CD4-positive, alpha-beta T cell treated with Interferon gamma for 1 hour (primary cell): Measurements from ENCODE around the gene TMEM187.

Experiments used
- DNase-seq: peaks from one replicate; pipeline ENCODE4 v3.0.0-alpha.2; 2020

The TMEM187 gene

DNA sequence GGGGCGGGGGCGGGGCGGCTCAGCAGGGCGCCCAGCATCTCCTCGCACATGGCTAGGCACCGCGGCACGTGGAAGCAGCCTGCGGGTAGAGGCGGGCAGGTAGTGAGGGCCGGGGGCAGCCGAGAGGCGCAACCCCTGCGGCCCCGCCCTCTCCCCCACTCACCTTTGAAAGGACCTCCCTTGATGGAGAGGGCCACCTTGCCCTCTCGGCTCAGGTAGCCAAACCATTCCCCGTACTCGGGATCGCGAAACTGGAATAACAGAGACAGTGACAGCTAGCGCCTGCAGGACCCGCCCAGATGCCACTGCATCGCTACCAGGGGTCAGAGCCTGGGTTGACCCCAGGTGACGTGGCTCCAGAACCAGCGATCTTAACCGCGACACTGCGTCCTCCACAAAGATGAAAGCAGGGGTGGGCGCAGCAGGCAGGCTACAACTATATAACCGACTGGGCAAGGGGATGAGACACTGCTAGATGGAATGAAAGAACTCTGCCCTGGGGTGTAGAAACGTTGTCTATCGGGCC, 37.2 kb upstream of the TMEM187 start:
- no peak for DNase-seq

DNA sequence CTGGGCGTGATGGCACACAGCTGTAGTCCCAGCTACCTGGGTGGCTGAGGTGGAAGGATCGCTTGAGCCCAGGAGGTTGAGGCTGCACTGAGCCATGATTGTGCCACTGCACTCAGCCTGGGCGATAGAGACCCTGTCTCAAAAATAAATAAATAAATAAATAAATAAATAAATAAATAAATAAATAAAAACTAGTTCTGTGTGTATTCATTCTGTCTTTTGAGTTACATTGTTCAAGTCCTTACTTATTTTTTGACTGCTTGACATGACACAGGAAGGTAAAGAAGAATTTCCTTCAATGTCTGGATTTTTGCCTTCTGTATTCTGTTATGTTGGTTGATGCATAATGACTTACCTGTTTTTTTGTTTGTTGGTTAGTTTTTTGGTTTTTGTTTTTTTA, 35.5 kb upstream of the TMEM187 start:
- DNase-seq = no peak

GRCh38 chrX:153938226-153938786, 34.2 kb upstream of the TMEM187 start:
- DNase-seq = no peak

DNA sequence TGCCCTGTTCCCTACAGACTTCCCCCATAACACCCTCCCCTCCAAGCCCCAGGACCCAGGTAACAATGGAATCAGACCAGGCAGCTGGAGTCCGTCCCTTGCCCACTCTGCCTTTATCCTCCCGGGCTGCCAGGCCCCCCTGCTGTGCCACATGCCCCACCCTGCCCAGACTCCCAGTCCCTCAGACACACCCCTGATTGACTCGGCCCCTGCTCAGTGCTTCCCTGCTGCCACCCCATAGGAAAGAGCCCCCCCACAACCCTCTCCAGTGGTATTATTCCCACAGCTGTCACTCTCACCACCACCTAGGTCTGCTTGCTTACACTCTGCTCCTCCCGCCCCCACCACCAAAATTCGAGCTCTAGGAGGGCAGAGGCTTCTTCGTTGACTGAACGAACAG, 33.0 kb upstream of the TMEM187 start:
- no peak for DNase-seq

- no peak for DNase-seq
These were observed 31.0 kb upstream of the TMEM187 start for GRCh38 chrX:153941336-153942252.

DNA sequence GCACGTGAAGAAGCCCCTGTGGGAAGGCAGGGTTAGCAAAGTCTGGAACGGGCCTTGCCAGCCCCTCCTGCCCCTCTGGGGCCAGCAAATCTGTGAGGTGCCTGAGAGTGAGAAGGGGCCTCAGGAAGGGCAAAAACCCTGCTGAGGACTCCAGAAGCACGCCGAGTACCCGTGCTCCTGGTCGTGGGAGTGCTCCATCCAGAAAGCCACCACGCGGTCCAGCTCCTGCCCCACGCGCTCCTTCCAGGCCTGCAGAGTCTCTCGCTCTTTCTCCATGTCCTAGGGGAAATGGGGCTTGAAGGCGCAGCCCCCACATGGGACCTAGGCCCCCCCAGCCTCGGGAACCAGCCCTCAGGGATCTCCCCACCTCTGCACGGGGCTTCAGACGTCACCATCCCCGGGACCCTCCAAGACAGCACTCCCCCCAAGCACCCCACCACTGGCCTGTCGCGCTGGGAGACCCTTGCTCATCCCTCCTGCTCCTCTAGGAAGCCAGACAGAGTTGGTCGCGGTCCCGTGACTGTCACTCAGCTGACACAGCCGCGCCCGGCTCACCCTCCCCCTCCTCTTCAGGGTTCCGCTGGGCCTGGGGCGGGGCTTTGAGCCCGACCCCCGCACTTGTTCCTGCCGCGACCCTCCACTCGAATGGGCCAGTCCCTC, 28.3 kb upstream of the TMEM187 start, which contains the start of gene RENBP:
TSS of gene RENBP (minus strand) at position 504 of the 660 bp plus-strand sequence. CDS start at position 471, 33 bp downstream.
- DNase-seq = peak; percentile 43

DNA sequence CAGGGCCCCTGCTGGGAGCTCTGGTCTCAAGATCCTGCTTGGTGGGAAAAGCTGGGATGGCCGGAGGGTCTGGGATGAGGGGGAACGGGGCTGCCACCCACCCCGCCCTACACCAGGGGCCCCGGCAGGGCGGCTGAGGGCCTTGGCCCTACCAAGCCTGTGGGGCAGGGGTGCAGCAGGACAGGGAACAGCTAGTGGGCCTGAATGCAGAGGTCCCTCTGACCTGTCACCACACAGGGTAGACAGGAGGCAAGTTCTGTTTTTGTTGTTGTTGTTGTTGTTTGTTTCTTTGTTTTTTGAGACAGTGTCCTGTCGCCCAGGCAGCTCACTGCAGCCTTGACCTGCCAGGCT, 27.8 kb upstream of the TMEM187 start:
- no peak for DNase-seq

- no peak for DNase-seq
These were observed 26.3 kb upstream of the TMEM187 start for GRCh38 chrX:153945956-153946943.

GRCh38 chrX:153947009-153947769, 25.4 kb upstream of the TMEM187 start:
- DNase-seq = peak; percentile 81

DNA sequence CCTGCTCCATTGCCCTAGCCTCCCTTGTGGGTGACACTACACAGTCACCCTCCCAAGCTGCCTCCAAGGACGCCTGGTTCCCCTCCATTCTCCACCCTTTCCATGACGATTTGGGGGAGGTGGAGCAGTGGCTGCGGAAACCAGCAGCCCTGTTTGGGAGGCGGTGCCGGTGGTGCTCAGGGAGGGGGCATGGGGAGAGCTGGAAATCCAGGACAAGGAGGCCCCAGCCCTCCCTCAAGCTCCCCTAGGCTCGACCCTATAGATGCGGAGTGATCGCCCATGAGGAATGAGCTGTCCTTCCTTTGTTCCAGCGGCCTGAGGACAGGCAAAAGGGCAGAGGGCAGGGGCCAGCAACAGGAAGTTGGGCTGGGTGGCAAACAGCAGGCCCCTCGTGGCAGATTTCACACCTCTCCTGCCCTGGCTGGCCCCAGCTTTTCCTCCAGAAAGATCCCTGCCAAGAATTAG, 24.5 kb upstream of the TMEM187 start:
- no peak for DNase-seq

DNA sequence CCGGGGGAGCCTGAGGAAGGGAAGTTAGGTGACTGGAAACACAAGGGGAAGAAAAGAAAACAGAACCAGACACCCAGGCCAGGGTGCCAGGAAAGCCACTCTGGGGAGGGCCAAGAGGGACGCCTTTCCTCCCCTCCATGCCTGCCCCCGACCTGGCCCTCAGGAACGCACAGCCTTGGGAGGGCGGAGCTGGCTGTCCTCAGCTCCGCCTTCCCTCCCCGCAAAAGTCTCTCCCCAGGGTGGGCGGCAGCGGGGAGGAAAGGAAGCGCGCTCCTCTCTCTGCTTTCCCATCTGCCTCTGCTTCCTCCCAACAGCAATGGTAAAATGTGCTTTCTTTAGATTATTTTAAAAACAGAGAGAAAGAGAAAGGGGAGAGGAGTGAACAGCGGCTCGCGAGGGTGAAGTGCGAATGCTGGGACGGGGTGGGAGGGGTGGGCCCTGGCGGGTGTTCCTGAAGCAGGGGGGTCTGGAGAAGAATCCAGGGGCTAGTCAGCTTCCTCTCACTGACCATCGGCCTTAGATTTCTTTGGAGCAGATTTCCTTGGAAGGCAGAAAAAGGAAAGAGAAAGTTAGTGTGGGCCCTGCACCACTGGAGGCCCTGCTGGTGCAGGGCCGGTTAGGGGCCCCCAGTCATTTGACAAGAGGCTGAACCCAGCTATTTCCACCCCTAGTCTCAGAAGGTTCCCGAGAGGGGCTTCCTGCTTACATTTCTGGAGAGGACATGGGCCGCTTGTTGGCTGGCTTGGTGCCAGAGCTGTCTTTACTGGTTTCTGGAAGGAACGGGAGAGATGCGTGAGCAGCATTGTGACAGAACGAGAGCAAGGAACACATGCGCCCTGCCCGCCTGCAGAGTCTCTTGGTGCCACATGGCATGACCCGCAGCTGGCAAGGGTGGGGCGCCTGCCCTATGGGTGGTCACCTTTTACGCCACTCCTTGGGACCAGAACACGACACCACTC, 23.4 kb upstream of the TMEM187 start:
- no peak for DNase-seq

DNA sequence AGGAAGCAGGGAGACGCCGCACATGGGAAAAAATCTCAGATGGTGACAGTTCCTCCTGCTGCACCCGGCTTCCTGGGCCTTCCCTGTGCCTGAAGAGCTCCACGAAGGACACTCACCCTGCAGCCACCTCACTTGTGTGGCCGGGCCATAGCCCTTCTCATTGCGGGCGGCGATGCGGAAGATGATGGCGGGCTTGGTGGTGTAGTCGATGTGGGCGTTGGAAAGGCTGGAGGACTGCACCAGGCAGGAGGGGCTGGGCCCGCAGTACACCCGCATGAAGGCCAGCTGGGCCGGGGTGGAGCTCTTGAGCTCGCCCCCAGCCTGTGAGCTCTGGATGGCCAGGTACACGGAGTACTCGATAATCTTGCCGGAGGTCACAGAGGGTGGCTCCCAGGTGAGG, 22.4 kb upstream of the TMEM187 start:
- no peak for DNase-seq

- DNase-seq = no peak
These were observed 20.7 kb upstream of the TMEM187 start for GRCh38 chrX:153951683-153952372.

- no peak for DNase-seq
These were observed 20.1 kb upstream of the TMEM187 start for GRCh38 chrX:153952373-153953026.

DNA sequence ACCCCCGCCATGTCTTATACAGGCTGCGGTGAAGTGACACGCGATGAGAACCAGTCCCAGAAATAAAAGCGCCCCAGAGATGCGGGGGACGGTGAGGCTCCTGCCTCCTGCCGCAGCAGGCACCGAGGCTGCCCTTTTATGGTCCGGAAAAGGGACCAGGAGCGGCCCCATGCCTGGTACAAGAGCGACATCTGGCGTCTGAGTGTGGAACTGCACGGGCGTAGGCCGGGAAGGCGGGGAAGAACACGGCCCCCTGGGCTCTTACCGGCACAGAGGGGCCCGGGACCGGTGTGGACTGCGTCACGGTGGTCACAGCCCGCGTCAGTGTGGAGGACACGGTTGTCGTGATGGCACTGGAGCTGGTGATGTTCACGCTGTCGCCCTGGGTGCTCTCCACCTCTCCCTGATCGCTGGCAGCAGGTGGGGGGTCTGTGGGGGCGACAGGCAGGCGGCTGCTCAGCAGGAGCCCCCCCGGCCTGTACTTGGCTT, 19.2 kb upstream of the TMEM187 start:
- DNase-seq = peak; percentile 73

DNA sequence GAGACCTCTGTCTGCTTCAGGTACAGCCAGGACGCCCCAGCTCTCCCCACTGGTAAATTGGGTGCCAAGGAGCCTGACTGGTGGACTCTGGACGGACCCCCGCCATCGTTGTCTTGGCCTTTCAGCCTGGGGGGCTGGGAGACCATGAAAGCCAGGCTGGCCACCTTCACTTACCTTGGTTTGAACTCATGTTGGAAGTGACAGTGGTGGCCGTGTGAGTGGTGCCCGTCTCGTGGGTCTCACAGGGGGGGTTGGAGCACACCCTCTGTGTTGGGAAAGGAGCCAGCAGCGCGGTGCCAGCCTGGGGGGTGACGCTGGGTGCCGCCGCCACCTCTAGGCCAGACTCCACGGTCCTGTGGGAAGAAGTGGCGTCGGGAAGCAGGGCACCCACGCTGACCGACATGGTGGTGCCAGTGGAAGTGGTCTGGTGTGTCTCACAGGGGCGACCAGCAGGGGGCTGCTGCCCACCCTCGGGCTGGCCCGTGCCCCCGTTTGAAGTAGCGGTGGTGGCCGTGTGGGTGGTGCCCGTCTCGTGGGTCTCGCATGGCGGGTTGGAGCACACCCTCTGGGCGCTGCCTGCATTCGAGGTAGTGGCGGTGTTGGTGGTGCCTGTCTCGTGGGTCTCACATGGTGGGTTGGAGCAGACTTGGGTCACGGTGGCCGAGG, 18.5 kb upstream of the TMEM187 start:
- DNase-seq = no peak

GRCh38 chrX:153954558-153955227, 17.9 kb upstream of the TMEM187 start:
- DNase-seq = no peak
